Lower leg skin (tissue), 3 donors: ENCODE results near the gene MEIS3.

Source experiments
- CTCF ChIP-seq, 3 donors: fragments of 450-650 bp; IDR thresholded peaks; one replicate each; pipeline ENCODE4 v1.5.1; 2016; ENCODE audit warnings: antibody characterized with exemption in 3 of 3, mild to moderate bottlenecking in 3 of 3, moderate library complexity in 2 of 3
- POLR2A ChIP-seq, 2 donors: fragments of 450-650 bp; IDR thresholded peaks; one replicate each; pipeline ENCODE4 v1.6.1; 2016 to 2017; ENCODE audit warnings: antibody characterized with exemption in 2 of 2, mild to moderate bottlenecking in 1 of 2, moderate library complexity in 1 of 2

- TF ChIP-seq POLR2A (IDR thresholded peaks at IDR 0.05), result no peak
- no peak for TF ChIP-seq CTCF (IDR thresholded peaks at IDR 0.05)
These were observed 9.0 kb upstream of the MEIS3 start for GRCh38 chr19:47428177-47428894.
